ENCODE results near the gene CCND2. TPM values are rescaled to one million over a fixed set of nuclear protein-coding genes. Genes with fewer than 3 reads are reported as not detected.

CCND2 gene
- total RNA-seq, 1 experiment from 2014 or later: 0.09 TPM

Other genes with a start within 250 kb of the CCND2 start
- gene TIGAR, start 47.5 kb downstream of the CCND2 start, total RNA-seq (2021): 9.0 and 13.2 TPM in 2 replicates
- not detected in 2 replicates for gene FGF23, start 106.0 kb downstream of the CCND2 start, total RNA-seq (2021)
- not detected in 2 replicates for gene FGF6, start 172.1 kb downstream of the CCND2 start, total RNA-seq (2021)